Fibroblast of skin of abdomen (primary cell): Measurements from ENCODE around the gene CPB2.
A peak's percentile ranks its signal among the peaks of the same experiment; 100 is the strongest.

ENCODE experiments used
- DNase-seq: peaks from one replicate; pipeline ENCODE4 v3.0.0-alpha.2; 2013

CPB2 gene

GRCh38 chr13:46045424-46045823 is 59.4 kb downstream of the CPB2 start:
- no peak for DNase-seq

- no peak for DNase-seq
Measured at GRCh38 chr13:46043647-46044046, 61.2 kb downstream of the CPB2 start.

GRCh38 chr13:46041419-46041839 is 63.4 kb downstream of the CPB2 start:
- peak; percentile 88 for DNase-seq

GRCh38 chr13:46040763-46041162 is 64.1 kb downstream of the CPB2 start:
- no peak for DNase-seq

GRCh38 chr13:46039411-46040182 is 65.2 kb downstream of the CPB2 start:
- peak; percentile 58 for DNase-seq

GRCh38 chr13:46038296-46038695 is 66.5 kb downstream of the CPB2 start:
- DNase-seq: no peak

GRCh38 chr13:46035066-46035465 is 69.8 kb downstream of the CPB2 start:
- no peak for DNase-seq

GRCh38 chr13:46032341-46032740 is 72.5 kb downstream of the CPB2 start:
- no peak for DNase-seq

GRCh38 chr13:46031581-46032263 is 73.1 kb downstream of the CPB2 start:
- DNase-seq: no peak

GRCh38 chr13:46025157-46025556 is 79.7 kb downstream of the CPB2 start:
- DNase-seq: no peak

- DNase-seq: peak; percentile 27
Measured at GRCh38 chr13:46022481-46022880, 82.4 kb downstream of the CPB2 start.

GRCh38 chr13:46016216-46016615 is 88.6 kb downstream of the CPB2 start:
- no peak for DNase-seq

- peak; percentile 32 for DNase-seq
Measured at GRCh38 chr13:46015366-46015765, 89.5 kb downstream of the CPB2 start.

- no peak for DNase-seq
Measured at GRCh38 chr13:46012404-46012803, 92.4 kb downstream of the CPB2 start.

- peak; percentile 18 for DNase-seq
Measured at GRCh38 chr13:46010148-46010547, 94.7 kb downstream of the CPB2 start.

GRCh38 chr13:46008631-46009030 is 96.2 kb downstream of the CPB2 start:
- DNase-seq: no peak

- DNase-seq: peak; percentile 5
Measured at GRCh38 chr13:46006688-46007452, 98.0 kb downstream of the CPB2 start.

GRCh38 chr13:46004491-46004890 is 100.3 kb downstream of the CPB2 start:
- no peak for DNase-seq
